ENCODE results near the gene PNPLA2. TPM values are rescaled to one million over a fixed set of nuclear protein-coding genes. Genes with fewer than 3 reads are reported as not detected.

Gene PNPLA2
- total RNA-seq, 1 experiment from 2014 or later = 66.5 TPM

DNA sequence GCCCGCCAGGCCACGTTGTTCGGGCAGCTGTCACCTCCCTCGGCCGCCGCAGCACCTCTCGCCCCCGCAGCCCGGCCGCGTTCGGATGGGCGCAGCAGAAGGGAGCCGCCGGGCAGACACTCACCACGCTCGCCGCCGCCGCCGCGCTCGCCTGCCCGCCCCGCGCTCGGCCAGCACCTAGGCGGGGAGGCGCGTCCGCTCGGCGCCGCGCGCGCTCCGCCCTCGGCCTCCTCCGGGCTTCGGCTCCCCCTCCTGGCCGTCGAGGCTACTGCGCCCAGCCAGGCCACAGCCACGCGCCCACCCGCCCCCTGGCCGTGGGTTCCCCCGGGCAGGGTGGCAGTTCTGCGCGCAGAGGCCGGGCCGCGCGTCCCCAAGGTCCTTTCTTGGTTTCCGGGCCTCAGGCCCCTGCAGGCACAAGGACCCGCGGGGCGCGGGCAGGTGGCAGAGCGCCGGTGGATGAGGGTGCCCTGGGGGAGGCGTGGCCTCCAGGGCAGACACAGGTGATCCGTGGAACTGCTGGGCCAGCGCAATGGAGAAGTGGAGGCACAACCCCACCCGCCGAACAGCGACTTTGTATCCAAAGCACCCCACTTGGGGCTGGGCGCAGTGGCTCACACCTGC lies 20.5 kb upstream of the PNPLA2 start, which contains the start of gene SLC25A22 (continued):
- TF ChIP-seq, protein P1, sequence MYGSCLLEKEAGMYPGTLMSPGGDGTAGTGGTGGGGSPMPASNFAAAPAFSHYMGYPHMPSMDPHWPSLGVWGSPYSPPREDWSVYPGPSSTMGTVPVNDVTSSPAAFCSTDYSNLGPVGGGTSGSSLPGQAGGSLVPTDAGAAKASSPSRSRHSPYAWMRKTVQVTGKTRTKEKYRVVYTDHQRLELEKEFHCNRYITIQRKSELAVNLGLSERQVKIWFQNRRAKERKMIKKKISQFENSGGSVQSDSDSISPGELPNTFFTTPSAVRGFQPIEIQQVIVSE (CRISPR knock-in tag; IDR thresholded peaks at IDR 0.05; ENCODE audit: borderline replicate concordance) = no peak
- TF ChIP-seq, protein P2, sequence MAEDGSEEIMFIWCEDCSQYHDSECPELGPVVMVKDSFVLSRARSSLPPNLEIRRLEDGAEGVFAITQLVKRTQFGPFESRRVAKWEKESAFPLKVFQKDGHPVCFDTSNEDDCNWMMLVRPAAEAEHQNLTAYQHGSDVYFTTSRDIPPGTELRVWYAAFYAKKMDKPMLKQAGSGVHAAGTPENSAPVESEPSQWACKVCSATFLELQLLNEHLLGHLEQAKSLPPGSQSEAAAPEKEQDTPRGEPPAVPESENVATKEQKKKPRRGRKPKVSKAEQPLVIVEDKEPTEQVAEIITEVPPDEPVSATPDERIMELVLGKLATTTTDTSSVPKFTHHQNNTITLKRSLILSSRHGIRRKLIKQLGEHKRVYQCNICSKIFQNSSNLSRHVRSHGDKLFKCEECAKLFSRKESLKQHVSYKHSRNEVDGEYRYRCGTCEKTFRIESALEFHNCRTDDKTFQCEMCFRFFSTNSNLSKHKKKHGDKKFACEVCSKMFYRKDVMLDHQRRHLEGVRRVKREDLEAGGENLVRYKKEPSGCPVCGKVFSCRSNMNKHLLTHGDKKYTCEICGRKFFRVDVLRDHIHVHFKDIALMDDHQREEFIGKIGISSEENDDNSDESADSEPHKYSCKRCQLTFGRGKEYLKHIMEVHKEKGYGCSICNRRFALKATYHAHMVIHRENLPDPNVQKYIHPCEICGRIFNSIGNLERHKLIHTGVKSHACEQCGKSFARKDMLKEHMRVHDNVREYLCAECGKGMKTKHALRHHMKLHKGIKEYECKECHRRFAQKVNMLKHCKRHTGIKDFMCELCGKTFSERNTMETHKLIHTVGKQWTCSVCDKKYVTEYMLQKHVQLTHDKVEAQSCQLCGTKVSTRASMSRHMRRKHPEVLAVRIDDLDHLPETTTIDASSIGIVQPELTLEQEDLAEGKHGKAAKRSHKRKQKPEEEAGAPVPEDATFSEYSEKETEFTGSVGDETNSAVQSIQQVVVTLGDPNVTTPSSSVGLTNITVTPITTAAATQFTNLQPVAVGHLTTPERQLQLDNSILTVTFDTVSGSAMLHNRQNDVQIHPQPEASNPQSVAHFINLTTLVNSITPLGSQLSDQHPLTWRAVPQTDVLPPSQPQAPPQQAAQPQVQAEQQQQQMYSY (CRISPR knock-in tag; IDR thresholded peaks at IDR 0.05) = no peak
- no peak for TF ChIP-seq ELF4 (CRISPR knock-in tag; IDR thresholded peaks at IDR 0.05; ENCODE audit: low read depth)
- TF ChIP-seq ZNF317 (CRISPR knock-in tag; IDR thresholded peaks at IDR 0.05; ENCODE audit: borderline replicate concordance, low read depth) = 0 out of 2 replicates have a peak, but pooled peaks have one; percentile 7
- TF ChIP-seq, protein P3, sequence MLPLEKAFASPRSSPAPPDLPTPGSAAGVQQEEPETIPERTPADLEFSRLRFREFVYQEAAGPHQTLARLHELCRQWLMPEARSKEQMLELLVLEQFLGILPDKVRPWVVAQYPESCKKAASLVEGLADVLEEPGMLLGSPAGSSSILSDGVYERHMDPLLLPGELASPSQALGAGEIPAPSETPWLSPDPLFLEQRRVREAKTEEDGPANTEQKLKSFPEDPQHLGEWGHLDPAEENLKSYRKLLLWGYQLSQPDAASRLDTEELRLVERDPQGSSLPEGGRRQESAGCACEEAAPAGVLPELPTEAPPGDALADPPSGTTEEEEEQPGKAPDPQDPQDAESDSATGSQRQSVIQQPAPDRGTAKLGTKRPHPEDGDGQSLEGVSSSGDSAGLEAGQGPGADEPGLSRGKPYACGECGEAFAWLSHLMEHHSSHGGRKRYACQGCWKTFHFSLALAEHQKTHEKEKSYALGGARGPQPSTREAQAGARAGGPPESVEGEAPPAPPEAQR (CRISPR knock-in tag; IDR thresholded peaks at IDR 0.05) = no peak
- TF ChIP-seq, protein P4, sequence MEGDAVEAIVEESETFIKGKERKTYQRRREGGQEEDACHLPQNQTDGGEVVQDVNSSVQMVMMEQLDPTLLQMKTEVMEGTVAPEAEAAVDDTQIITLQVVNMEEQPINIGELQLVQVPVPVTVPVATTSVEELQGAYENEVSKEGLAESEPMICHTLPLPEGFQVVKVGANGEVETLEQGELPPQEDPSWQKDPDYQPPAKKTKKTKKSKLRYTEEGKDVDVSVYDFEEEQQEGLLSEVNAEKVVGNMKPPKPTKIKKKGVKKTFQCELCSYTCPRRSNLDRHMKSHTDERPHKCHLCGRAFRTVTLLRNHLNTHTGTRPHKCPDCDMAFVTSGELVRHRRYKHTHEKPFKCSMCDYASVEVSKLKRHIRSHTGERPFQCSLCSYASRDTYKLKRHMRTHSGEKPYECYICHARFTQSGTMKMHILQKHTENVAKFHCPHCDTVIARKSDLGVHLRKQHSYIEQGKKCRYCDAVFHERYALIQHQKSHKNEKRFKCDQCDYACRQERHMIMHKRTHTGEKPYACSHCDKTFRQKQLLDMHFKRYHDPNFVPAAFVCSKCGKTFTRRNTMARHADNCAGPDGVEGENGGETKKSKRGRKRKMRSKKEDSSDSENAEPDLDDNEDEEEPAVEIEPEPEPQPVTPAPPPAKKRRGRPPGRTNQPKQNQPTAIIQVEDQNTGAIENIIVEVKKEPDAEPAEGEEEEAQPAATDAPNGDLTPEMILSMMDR (IDR thresholded peaks at IDR 0.05) = peak; percentile 88
- peak; percentile 66; the same call in 1 of the 2 replicates for TF ChIP-seq SP1 (CRISPR knock-in tag; conservative IDR thresholded peaks at IDR 0.05)
- peak; percentile 8; the same call in 1 of the 2 replicates for TF ChIP-seq ETV6 (CRISPR knock-in tag; IDR thresholded peaks at IDR 0.05)
- TF ChIP-seq, protein P5, sequence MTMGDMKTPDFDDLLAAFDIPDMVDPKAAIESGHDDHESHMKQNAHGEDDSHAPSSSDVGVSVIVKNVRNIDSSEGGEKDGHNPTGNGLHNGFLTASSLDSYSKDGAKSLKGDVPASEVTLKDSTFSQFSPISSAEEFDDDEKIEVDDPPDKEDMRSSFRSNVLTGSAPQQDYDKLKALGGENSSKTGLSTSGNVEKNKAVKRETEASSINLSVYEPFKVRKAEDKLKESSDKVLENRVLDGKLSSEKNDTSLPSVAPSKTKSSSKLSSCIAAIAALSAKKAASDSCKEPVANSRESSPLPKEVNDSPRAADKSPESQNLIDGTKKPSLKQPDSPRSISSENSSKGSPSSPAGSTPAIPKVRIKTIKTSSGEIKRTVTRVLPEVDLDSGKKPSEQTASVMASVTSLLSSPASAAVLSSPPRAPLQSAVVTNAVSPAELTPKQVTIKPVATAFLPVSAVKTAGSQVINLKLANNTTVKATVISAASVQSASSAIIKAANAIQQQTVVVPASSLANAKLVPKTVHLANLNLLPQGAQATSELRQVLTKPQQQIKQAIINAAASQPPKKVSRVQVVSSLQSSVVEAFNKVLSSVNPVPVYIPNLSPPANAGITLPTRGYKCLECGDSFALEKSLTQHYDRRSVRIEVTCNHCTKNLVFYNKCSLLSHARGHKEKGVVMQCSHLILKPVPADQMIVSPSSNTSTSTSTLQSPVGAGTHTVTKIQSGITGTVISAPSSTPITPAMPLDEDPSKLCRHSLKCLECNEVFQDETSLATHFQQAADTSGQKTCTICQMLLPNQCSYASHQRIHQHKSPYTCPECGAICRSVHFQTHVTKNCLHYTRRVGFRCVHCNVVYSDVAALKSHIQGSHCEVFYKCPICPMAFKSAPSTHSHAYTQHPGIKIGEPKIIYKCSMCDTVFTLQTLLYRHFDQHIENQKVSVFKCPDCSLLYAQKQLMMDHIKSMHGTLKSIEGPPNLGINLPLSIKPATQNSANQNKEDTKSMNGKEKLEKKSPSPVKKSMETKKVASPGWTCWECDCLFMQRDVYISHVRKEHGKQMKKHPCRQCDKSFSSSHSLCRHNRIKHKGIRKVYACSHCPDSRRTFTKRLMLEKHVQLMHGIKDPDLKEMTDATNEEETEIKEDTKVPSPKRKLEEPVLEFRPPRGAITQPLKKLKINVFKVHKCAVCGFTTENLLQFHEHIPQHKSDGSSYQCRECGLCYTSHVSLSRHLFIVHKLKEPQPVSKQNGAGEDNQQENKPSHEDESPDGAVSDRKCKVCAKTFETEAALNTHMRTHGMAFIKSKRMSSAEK (CRISPR knock-in tag; IDR thresholded peaks at IDR 0.05; ENCODE audit: borderline replicate concordance) = no peak
- TF ChIP-seq, protein P6, sequence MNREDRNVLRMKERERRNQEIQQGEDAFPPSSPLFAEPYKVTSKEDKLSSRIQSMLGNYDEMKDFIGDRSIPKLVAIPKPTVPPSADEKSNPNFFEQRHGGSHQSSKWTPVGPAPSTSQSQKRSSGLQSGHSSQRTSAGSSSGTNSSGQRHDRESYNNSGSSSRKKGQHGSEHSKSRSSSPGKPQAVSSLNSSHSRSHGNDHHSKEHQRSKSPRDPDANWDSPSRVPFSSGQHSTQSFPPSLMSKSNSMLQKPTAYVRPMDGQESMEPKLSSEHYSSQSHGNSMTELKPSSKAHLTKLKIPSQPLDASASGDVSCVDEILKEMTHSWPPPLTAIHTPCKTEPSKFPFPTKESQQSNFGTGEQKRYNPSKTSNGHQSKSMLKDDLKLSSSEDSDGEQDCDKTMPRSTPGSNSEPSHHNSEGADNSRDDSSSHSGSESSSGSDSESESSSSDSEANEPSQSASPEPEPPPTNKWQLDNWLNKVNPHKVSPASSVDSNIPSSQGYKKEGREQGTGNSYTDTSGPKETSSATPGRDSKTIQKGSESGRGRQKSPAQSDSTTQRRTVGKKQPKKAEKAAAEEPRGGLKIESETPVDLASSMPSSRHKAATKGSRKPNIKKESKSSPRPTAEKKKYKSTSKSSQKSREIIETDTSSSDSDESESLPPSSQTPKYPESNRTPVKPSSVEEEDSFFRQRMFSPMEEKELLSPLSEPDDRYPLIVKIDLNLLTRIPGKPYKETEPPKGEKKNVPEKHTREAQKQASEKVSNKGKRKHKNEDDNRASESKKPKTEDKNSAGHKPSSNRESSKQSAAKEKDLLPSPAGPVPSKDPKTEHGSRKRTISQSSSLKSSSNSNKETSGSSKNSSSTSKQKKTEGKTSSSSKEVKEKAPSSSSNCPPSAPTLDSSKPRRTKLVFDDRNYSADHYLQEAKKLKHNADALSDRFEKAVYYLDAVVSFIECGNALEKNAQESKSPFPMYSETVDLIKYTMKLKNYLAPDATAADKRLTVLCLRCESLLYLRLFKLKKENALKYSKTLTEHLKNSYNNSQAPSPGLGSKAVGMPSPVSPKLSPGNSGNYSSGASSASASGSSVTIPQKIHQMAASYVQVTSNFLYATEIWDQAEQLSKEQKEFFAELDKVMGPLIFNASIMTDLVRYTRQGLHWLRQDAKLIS (CRISPR knock-in tag; IDR thresholded peaks at IDR 0.05; ENCODE audit: borderline replicate concordance) = no peak
- TF ChIP-seq MYBL2 (CRISPR knock-in tag; IDR thresholded peaks at IDR 0.05) = peak; percentile 19; the same call in 1 of the 2 replicates
- TF ChIP-seq ZNF671 (CRISPR knock-in tag; IDR thresholded peaks at IDR 0.05) = 0 out of 2 replicates have a peak, but pooled peaks have one; percentile 6
- TF ChIP-seq TEAD4 (CRISPR knock-in tag; IDR thresholded peaks at IDR 0.05) = no peak
